Kidney (tissue), 14 donors: Measurements from ENCODE around the gene CTIF. TPM values are rescaled to one million over a fixed set of nuclear protein-coding genes. Genes with fewer than 3 reads are reported as not detected.
A peak's percentile ranks its signal among the peaks of the same experiment; 100 is the strongest.

Experiments
- DNase-seq, 5 donors: peaks; one replicate each; pipeline ENCODE4 v3.0.0-alpha.2; 2013 to 2020
- FAIRE-seq: peaks from 2 replicates; lab custom pipeline; 2012; peaks lifted over from hg19 to GRCh38; lab: Jason Lieb, UNC
- H3K27ac ChIP-seq, 2 donors: one replicate each; pipeline ENCODE4 v1.7.0; 2013; ENCODE audit warnings: low read depth in 2 of 2, low read length in 2 of 2, inconsistent platforms in 1 of 2
- H3K27me3 ChIP-seq: one replicate; pipeline ENCODE4 v1.7.1; 2013; ENCODE audit warnings: low read length, inconsistent platforms; ENCODE audit not compliant: control insufficient read depth, insufficient read depth
- H3K36me3 ChIP-seq, 3 donors: one replicate each; pipeline versions ENCODE4 v1.7.0 to v1.7.1; 2013; ENCODE audit warnings: low read length in 3 of 3, control low read depth in 1 of 3, inconsistent platforms in 1 of 3; ENCODE audit not compliant: insufficient read depth in 3 of 3, control insufficient read depth in 2 of 3
- H3K4me1 ChIP-seq, 3 donors: one replicate each; pipeline versions ENCODE4 v1.7.0 to v1.7.1; 2013; ENCODE audit warnings: low read length in 3 of 3, inconsistent platforms in 1 of 3, low read depth in 1 of 3; ENCODE audit not compliant: control insufficient read depth in 2 of 3, insufficient read depth in 2 of 3
- H3K4me3 ChIP-seq, 3 donors: one replicate each; pipeline versions ENCODE4 v1.7.0 to v1.8.1; 2013; ENCODE audit warnings: low read length in 3 of 3, control low read depth in 1 of 3, inconsistent platforms in 1 of 3
- H3K9ac ChIP-seq, 3 donors: one replicate each; pipeline versions ENCODE4 v1.7.0 to v1.7.1; 2013; ENCODE audit warnings: low read length in 3 of 3, control low read depth in 1 of 3, inconsistent platforms in 1 of 3
- H3K9me3 ChIP-seq, 3 donors: one replicate each; pipeline versions ENCODE4 v1.7.0 to v1.7.1; 2013; ENCODE audit warnings: low read length in 3 of 3, control low read depth in 1 of 3, inconsistent platforms in 1 of 3; ENCODE audit not compliant: control insufficient read depth in 2 of 3, insufficient read depth in 1 of 3
- CTCF ChIP-seq: IDR thresholded peaks from 3 replicates; pipeline ENCODE4 v1.5.1; 2012; ENCODE audit warnings: mild to moderate bottlenecking, moderate library complexity, borderline replicate concordance; ENCODE audit not compliant: insufficient read depth; ENCODE audit errors: extremely low read depth
- intact Hi-C: fragments of 100-400 bp; cut with DNase I; formaldehyde crosslinking; loops from one replicate; pipeline ENCODE4 v1.11.1; 2022
- polyA plus RNA-seq: library from polyadenylated mRNA; stranded (reverse); fragments of 350-450 nt; fragmentation: Illumina TruSeq; extraction: RNeasy Lipid Tissue Mini Kit (QIAGEN cat#74804); gene quantifications from one replicate; pipeline ENCODE4 v1.2.3, GENCODE V29; 2014; ENCODE audit warnings: low read depth, low replicate concordance; ENCODE audit not compliant: insufficient read depth
- total RNA-seq: library from RNA; stranded (reverse); fragmentation: NEBNext Ultra II Directional; extraction: Animal tissue kit (Norgen Biotek cat#: 25700); gene quantifications from one replicate; pipeline ENCODE4 v1.2.1, GENCODE V29; 2021
- donor health status: control.
- donor health status: control.
- donor health status: control.
- donor health status: control.
- donor health status: control.
- donor health status: DM: yes; HTN: yes; CAD: no.
- donor health status: Normal renal cell carcinoma (clear cell type).

Gene CTIF
- total and polyA plus RNA-seq, 2 donors from 2014 or later = 37.3 to 41.9 TPM

DNA sequence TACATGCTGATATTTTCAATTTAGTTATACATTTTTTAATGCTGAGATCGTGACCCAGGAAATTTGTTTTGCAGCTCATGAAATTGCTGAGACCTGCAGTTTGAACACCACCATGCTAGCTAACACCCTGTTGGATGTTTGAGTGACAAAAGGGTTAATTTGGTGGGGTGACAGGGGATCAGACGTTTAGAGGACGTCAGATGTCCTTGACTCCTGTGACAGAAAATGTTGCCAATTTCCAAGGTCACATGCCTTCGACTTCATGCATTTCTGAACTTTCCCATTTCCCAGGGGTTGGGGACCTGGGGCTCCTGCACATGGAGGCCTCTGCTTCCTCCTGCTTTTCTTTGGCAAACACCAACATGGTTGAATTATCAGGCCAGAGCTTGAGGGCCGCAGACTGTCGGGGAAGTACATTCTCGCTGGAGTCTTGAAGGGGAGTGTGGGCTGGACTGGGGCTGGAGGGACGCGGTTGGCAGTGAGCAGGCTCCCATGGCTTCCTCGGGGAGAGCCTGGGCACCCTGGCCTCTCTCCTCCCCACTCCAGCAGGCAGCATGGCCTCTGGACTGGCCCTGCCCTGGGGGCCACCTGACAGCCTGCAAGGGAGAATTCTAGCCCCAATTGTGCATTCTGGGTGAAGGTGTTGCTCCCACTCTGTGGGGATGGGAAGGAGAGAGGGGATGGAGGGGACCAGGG is 73.1 kb downstream of the CTIF start:
- no peaks in the 10 kb centered on the region for H3K9me3 ChIP-seq
- H3K4me3 ChIP-seq = no peak overlapping the region
- H3K4me1 ChIP-seq = peaks cover 0 to 8% (median 0%) of the 10 kb centered on the region in 3 donors
- no peak for TF ChIP-seq CTCF
- H3K27me3 ChIP-seq = no peaks in the 10 kb centered on the region
- H3K9ac ChIP-seq = no peak overlapping the region
- no peak overlapping the region for H3K27ac ChIP-seq
- no peaks in the 10 kb centered on the region for H3K36me3 ChIP-seq
- no peak for FAIRE-seq
- peak in 1 of 5 donors; percentile 43 for DNase-seq
- intact Hi-C loops = no loop called here

DNA sequence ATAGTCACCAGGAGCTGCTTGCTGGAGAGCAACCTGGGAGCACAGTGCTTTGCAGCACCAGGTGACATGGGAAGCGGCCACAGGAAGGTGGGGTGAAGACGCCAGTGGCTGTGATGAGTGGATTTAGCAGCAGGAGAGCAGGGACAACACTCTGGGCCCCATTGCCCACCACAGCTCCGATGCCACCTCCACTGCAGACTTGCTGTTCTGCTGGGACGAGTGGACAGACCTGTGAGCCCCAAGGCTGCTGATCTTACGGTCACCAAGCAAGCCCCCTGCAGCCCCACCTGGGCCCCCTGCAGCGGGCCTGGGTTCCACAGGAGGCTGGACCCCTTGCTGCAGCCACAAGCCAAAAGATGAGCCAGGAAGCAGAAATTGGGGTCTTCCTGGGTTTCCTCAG is 73.7 kb downstream of the CTIF start:
- intact Hi-C loops = no loop called here
- DNase-seq = peak in 1 of 5 donors; percentile 23

GRCh38 chr18:48612917-48613316 is 74.1 kb downstream of the CTIF start:
- Histone ChIP-seq H3K4me3 (no peak overlapping the region), H3K27ac (no peak overlapping the region), H3K36me3 (no peaks in the 10 kb centered on the region), H3K9me3 (no peaks in the 10 kb centered on the region), H3K9ac (no peak overlapping the region), H3K27me3 (no peaks in the 10 kb centered on the region), H3K4me1 (peaks cover 0 to 2% (median 0%) of the 10 kb centered on the region in 3 donors)
- FAIRE-seq (no peak), DNase-seq (no peak)
- no peak for TF ChIP-seq CTCF
- intact Hi-C loops = no loop called here

More for the DNA sequence above, 73.7 kb downstream of the CTIF start:
- no peak overlapping the region for H3K27ac ChIP-seq
- H3K27me3 ChIP-seq = no peaks in the 10 kb centered on the region
- H3K9ac ChIP-seq = no peak overlapping the region
- H3K9me3 ChIP-seq = no peaks in the 10 kb centered on the region
- TF ChIP-seq CTCF = no peak
- no peak for FAIRE-seq
- H3K36me3 ChIP-seq = no peaks in the 10 kb centered on the region
- no peak overlapping the region for H3K4me3 ChIP-seq
- peaks cover 0 to 5% (median 0%) of the 10 kb centered on the region in 3 donors for H3K4me1 ChIP-seq
